HCEC 1CT (cell line): ENCODE measurements around the gene FER.
"Not testable (repeated sequence)": the region's sequence is repeated elsewhere in the genome, so short reads cannot be mapped to it uniquely, and the experiment has no call there.

ENCODE experiments used
- DNase-seq: peaks from one replicate; pipeline ENCODE4 v3.0.0-alpha.2; 2017

FER gene

DNA sequence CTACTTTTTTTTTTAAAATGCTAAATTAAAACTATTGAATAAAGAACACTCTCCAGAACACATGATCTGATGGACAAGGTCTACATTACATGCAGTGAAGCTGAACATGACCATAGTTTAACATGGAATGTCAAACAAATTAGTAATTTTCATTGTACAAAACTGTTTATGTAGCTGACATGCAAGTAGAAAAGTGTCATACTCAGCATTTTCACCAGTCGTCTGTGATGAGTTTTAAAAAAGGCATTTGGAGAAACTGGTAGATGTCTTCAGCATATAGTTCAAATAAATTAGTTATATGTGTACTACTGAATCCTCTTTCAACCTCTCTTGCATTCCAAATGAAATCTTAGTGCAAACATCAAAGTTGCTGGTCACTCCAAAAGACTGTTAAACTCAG, 301.9 kb downstream of the FER start:
- no peak for DNase-seq

DNA sequence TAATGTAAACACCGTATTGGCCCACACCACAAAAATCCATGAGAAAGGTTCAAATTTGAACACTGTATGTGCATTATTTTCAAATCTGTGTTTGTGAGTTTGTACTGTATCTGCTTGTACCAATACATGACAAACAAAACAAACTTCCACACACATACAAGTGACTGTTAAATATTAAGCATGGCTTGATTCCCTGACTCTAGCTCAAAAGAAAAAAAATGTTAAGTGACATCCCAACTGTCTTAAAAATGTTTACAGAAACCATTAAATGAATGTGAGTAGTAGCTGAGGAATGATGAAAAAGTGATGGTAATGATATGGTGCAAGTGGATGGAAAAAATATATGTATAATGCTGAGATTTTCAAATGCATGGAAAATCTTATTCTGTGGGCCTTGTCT, 302.6 kb downstream of the FER start:
- not testable (repeated sequence) for DNase-seq

DNA sequence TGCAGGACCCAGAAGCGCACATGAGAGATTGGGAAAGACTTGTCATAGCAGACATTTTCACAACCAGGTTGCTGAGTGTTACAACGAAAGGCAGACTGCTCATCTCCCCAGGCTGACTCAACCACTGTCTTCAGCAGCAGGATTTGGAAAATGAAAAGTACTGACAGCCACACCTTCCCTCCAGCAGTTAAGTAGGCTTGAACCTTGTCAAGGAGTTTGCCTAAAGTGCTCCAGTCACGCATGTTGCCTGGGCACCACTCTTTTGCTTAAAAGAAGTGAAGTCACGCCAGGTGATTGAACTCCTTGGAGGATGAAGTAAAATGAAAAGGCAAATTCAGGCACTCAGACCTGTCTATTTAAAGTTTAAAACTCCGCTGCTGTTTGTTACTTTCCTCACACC, 304.5 kb downstream of the FER start:
- not testable (repeated sequence) for DNase-seq

DNA sequence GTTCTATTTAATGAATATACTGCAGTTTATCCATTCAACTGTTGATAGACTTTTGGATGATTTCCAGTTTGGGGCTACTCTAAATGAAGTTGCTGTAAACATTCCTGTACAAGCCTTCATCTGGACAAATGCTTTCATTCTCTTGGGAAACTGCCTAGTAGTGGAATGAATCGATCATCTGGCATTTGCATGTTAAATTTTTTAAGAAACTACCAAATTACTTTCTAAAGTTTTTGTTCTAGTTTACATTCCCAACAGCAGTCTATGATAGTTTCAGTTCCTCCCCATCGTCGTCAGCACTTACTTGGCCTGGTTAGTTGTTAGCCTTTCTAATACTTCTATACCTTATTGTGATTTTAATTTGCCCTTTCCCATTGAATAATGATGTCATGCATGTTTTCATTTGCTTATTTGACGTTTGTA, 306.3 kb downstream of the FER start:
- peak; percentile 60 for DNase-seq

DNA sequence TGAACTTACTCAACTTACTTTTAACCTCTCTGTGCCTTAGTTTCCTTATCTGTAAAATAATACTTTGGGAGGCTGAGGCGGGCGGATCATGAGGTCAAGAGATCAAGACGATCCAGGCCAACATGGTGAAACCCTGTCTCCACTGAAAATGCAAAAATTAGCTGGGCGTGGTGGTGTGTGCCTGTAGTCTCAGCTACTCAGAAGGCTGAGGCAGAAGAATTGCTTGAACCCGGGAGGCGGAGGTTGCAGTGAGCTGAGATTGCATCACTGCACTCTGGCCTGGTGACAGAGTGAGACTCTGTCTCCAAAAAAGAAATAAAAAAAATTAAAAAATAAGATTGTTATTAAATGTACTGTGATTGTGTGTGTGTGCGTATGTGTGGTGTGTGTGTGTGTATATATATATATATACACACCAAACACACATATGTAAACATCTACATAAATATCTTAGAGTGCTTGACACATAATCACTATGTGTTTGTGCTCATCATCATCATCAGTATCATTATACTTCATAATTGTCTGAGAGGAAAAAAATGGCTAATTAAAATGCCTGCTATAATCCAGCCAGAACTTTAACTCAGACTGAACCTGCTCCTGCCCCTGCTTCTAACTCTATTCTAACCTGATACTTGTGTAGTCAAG, 312.8 kb downstream of the FER start:
- DNase-seq = no peak

DNA sequence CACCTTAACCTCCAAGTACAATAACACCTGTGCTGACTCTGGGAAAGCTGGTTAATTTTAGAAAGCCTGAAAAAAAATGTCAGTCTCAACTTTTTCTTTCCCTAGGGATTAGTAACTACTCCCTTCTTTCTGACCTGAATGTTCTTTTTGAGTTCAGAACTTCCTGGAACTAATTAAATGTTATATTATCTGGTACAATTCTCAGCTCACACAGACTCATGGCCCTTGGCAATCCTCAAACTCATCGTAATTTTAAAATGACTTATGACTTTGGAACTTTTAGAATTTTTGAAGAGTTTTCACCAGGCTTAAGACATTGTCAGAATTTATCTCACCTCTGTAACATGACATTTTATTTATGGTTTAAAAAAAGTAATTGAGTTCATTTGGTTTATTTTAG, 315.0 kb downstream of the FER start:
- no peak for DNase-seq

DNA sequence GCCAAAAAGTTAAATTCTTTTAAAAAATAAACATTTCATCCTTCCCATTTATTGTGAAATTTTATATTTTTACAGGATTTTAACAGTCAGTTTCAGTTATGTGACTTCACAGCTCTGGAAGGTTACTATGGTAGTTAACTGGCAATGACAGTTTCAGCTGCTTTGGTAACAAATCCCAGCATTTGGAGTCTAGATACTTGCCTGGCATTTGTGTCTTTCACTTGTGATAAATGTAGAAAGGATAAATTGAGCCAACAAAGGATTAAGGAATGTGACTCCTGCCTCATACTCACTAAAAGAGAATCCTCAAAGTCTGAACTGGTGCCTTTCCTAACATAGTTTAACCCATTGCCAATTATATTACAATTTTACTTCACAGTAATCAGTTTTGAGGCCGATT, 315.5 kb downstream of the FER start:
- DNase-seq = peak; percentile 16

DNA sequence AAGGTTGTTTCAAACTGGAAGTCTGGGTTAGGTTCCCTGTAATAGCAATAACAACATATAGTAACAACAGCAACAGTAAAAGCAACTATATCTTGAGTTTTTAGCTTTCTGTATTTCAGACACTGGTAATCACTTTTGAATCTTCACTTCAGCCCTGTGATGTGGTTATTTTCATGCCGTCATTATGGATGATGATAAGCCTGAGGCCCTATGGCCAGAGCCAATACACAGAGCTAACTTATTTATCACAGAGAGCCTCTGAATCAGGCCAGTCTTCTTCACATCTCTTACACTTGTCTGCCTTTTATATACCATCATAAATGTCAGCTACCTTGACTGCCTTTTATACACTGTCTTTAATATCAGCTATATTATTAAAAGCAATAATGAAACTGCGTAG, 329.0 kb downstream of the FER start:
- DNase-seq = no peak

DNA sequence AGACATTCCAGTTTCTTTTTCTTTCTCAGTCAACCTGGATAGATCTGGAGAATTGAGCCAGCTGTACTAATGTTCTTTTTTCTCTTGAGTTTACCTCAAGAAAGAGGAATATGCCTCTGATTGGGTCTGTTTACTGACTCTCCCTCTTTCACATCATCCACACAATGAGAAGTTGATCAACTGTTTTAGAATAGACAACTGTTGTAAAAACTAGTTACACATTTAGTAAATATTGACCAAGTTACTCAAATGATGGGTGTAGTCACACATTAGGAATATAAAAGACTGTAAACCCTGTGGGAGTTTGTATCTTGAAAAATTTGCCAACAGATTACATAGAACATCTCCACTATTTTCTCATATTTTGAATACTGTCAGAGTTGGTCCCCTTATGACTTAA, 330.8 kb downstream of the FER start:
- no peak for DNase-seq

DNA sequence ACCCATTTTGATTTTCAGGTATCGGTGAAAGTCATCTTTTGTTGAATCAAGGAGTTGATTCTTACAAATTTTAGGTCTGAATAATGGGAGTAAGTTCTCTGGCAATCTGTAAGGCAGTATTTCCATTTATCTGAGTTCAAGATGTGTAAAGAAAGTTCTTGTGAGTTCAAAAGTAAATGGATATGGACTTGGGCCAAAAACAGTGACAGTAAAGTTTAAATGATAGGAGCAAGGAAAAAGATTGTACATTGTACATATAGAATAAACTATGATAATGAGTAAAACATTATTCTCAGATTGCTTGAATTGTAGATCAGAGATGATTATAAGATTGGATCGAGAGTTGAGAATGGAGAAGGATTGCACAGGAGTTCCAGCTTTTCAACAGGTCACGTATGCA, 332.8 kb downstream of the FER start:
- no peak for DNase-seq

DNA sequence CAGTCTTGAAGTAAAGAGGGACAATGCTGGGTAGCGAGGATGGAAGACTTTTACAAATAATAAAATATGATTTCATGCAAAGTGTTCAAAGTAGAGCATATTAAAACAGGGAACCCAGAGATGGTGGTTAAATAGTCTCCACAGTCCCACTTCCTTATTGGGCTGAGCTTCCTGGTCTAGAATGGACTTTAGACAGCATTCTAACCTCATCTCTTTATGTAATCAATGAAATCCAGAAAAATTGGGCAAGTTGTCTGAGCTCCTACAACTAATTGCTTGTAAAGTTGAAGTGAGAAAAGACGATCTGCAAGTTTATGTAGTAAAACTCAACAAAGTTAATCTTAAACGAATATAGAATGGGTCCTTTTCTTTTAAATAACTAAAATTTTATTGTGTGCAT, 333.2 kb downstream of the FER start:
- DNase-seq = no peak

DNA sequence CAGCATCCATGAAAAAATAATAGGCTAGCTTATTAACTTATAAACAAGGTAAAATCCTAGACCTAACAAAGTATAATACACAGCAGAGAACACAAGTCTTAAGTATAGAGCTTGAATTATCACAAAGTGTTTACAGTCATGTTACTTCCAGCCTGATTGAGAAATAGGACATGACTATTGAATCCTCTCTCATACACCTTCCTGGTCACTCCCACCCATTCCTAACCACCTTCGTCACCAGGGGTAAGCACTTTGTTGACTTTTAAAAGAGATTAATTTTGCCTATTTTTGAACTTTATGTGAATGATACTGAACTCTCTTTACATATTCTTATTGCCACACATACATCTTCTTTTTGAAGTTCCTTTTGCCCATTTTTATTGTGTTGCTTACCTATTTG, 336.2 kb downstream of the FER start:
- DNase-seq = no peak

DNA sequence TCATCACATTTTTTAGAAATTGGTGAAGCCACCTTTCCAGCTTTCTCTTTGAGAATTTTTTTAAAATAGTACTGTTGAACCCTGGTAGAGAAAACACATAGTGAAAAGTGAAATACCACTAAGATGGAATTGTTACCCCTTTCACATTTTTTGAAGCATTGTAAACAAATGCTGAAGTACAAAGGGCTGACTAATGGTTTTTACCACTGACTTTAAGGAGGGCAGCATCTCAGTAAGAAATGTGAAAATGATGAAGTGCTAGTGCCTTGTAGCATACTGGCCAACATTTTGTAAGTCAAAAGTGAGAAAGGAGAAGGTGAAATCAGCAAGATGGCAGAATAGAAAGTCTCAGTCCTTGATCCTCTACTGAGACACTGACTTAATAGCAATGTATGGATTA, 341.5 kb downstream of the FER start:
- no peak for DNase-seq

DNA sequence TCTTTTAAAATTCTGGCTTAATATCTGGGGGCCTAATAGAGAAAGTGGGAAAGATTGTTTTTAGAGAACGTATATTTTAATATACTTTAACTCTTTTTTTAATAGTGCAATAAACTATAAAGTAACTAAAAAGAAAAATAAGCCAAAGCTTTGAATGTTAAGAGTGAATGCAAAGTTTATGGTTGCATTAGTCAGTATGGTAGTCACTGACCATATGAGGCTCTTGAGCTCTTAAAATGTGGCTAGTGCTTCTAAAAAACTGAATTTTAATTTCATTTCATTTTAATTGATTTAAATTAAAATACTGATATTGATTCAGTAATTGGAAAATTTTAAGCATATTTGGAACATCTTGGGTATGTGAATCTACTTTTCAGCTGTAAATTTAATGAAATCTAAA, 351.4 kb downstream of the FER start:
- no peak for DNase-seq

DNA sequence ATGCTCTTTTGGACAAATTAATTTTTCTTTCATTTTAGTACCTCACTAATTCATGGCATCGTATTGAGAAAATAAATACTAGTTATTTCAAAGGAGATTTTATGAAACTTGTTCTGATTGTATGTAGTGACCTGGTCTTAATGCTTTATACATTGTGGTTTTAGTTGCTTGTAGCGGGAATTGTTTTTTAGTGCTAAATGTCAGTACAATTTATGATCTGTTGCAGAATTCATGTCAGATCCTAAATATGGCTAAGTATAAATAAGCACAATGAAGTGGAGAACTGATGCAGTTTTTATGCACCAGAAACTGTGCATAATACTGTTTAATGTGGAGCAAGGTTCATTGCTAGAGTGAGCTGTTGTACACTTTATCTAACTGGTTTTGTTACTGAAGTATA, 353.3 kb downstream of the FER start:
- DNase-seq = no peak

DNA sequence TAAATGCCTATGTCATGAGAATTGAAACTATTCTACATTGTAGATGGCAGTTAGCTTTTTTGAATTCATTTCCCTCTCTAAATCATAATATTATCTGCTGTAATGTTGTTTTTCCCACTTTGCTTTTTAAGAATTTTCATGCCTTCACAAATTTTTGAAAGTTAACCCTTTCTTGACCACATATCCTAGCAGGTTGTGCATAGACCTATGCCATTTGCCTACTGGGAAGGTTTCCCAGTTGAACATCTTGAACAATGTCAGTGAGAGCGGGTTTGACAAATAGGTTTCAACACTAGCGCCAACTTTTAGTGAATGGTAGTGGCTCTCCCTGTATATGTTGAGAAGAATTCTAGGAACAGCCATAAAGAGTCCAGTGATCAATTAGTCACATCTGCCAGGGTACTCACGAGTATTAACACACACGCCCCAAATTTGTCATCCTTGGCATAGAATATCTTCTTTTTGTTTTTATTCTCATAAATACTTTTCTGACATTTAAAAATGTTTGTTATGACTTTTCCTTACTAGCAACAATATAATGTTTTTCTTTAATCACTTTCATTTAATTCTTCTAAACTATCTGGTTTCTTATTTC, 354.5 kb downstream of the FER start:
- peak; percentile 44 for DNase-seq

DNA sequence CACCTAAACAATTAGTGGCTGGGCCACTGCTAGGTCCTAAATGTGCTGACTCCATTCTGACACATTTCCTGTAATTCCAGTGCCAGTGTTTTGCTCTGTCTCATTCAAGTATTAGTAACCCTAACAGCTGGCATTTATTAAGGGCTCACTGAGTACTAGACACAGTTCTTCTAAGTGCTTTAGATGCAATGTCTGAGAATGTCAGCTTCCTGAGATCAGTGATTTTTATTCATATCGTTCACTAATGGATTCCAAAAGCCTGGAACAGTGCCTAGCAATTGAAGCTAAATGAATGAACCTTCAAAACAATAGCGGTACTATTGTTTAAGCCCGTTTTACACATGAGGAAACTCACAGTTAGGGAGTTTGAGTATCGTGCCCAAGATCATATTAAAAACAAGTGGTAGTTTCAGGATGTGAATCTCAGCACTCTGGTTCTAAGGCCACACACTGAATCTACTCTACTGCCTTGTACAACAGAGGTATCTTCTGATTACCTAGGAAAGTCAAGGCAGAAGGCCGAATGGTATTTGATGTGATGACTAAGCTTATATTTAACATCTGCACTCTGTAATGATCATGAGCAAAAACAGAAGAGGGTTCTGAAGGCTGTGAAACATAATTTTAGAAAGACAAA, 358.1 kb downstream of the FER start:
- DNase-seq = peak; percentile 94

DNA sequence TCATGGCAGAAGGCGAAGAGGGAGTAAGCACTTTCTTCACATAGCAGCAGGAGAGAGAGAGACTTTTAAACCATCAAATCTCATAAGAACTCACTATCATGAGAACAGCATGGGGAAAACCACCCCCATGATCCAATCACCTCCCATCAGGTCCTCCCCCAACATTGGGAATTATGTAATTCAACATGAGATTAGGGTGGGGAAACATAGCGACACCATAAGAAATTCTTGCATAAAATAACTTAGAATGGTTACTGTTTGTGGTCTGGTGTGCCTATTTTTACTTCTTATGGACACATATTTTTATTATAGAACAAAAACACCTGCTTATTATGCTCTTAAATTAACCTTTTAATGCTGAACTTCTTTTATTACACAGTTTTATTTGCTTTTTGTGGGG, 364.0 kb downstream of the FER start:
- DNase-seq = no peak

DNA sequence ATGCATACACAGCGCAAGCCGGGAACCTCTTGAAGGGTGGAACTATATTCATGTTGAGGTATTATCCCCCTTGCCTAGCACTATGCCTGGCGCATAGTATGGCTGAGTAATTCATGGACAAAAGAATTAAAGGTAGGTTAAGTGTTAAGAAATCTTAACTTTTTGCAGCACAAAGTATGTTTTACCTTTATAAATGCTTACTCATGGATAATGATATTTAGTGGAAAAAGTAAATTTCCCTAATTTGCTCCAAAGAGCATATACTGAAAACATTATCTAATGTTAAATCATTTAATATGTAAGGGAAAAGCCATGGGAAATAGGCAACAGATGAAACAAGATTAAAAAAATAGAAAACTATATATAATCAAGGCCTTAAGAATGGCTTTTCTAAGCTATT, 365.9 kb downstream of the FER start:
- no peak for DNase-seq

DNA sequence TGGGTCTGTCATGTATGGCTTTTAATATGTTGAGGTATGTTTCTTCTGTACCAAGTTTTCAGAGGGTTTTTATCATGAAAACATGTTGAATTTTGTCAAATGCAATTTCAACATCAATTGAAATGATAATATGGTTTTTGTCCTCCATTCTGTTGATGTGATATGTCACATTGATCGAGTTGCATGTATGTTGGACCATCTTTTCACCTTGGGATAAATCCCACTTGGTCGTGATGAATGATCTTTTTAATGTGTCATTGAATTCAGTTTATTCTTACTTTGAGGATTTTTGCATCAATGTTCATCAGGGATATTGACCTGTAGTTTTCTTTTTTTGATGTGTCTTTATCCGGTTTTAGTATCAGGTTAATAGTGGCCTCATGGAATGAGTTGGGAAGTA, 373.5 kb downstream of the FER start:
- no peak for DNase-seq

DNA sequence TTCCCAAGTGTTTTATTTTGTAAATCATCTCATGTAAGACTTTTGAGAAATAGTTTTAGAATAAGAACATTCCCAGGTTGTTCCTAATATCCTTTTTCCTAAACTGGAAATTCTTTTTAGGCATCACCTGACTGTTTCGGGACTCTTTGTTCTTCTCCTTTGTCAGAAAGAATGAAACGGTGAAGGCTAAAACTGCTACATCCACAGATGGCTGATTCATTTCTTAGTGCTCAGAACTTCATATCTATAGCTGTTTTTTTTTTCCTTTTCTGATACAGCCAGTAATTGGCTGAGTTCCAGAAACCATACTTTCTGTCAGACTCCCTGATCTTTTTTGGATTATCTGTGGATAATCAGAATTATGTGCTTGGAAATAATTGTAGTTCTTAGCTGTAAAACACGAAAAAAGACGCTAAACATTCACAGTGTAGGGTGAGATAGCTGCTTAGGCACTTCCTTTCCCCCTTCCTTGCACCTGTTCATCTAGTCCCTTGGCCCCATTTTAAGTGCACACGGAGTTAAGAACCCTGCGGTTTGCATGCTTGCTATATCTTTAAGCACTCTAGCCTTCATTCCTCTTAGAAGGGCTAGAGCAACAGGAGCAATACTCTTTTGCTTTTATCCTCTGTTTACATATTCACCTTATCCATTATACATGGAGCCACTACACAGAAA, 378.2 kb downstream of the FER start:
- DNase-seq = no peak

DNA sequence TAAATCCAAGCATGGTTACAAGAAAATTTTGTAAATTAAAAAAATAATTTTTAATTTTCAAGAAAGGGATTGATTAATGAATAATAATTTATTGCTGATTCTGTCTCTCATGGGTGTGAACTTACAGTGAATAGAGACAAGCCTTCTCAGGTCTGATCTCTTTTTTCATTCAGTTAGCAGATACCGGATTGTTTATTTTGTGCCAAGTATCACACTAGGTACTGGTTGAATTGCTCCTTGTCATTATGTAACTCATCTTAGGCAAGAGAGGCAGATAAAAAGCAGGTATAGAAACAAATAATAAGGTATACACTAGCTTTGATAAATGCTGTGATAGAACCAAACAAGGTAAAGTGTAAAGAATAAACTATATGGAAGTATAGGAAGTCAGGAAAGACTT, 378.8 kb downstream of the FER start:
- no peak for DNase-seq

DNA sequence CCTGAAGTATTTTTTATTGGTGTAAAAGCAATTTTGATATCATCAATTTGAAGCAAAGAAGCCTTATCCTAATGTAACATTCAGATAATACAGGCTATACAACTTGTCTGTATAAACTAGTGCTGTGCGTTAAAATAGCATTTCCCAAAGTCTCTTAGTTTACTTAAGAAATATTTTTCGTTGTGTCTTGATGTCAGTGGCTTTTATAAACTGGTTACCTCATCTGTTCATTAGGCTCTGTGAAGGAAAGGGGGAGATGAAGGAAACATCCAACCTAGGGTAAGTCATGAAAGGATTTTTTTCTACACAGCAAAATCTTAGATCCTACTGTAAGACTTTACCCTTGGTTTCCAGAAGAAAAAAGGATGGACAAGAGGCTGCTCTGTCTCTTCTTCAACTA, 389.2 kb downstream of the FER start:
- no peak for DNase-seq
